GM12878 (cell line): ENCODE measurements around the gene KPNA3. TPM values are rescaled to one million over a fixed set of nuclear protein-coding genes. Genes with fewer than 3 reads are reported as not detected.

Experiments used
- ATAC-seq: fragments of 200-7000 bp; cut with Tn5 transposase; 3 replicates; pipeline ENCODE4 v1.9.1; 2020; ENCODE audit warnings: mild to moderate bottlenecking, moderate library complexity
- BruUV-seq: library from RNA; stranded (reverse); fragments of 400-500 nt; replicated peaks from 2 replicates; lab custom pipeline; 2021; lab: Mats Ljungman, UMichigan
- CTCF ChIA-PET: fragments of 300-600 bp; sonication (Branson Sonifier 250); formaldehyde crosslinking; extraction: SDS; loops from one replicate; lab custom pipeline; 2021; ENCODE audit warnings: inconsistent platforms; lab: Yijun Ruan, JAX
- POLR2A ChIA-PET: fragments of 350-600 bp; formaldehyde crosslinking; extraction: SDS; loops from one replicate; lab custom pipeline; 2021; ENCODE audit warnings: inconsistent platforms; lab: Charles Lee
- RAD21 ChIA-PET: fragments of 300-600 bp; sonication (Branson Sonifier 250); formaldehyde crosslinking; loops from one replicate; lab custom pipeline; 2023; ENCODE audit warnings: antibody characterized with exemption; ENCODE audit not compliant: unreplicated experiment; lab: Charles Lee
- SMC1A ChIA-PET: fragments of 300-600 bp; sonication (Branson Sonifier 250); formaldehyde crosslinking; loops from one replicate; lab custom pipeline; 2023; ENCODE audit not compliant: unreplicated experiment, uncharacterized antibody; lab: Charles Lee
- DNase-seq: peaks from one replicate; pipeline ENCODE4 v3.0.0-alpha.2; 2011; ENCODE audit warnings: low read depth, low spot score
- FAIRE-seq: peaks from 3 replicates; lab custom pipeline; 2011; peaks lifted over from hg19 to GRCh38; lab: Jason Lieb, UNC
- H2AFZ ChIP-seq: 2 replicates; pipeline ENCODE4 v1.6.0; 2011; ENCODE audit warnings: low read depth, low read length, control low read depth; ENCODE audit not compliant: control insufficient read depth
- H3K27ac ChIP-seq: 2 replicates; pipeline ENCODE4 v1.5.1; 2011; ENCODE audit warnings: control low read depth; ENCODE audit not compliant: control insufficient read depth, insufficient read depth
- H3K27me3 ChIP-seq, 2 experiments: replicated peaks in 1 of 2; 2 replicates each; pipeline versions ENCODE4 v1.6.0 to v1.6.1; 2011; ENCODE audit warnings: low read length in 1 of 2; ENCODE audit not compliant: control insufficient read depth in 2 of 2, insufficient read depth in 2 of 2
- H3K36me3 ChIP-seq, 2 experiments: 2 replicates each; pipeline ENCODE4 v1.5.1; 2011; ENCODE audit warnings: low read length in 1 of 2; ENCODE audit not compliant: control insufficient read depth in 2 of 2, insufficient read depth in 2 of 2
- H3K4me1 ChIP-seq: 2 replicates; pipeline ENCODE4 v1.6.1; 2011; ENCODE audit warnings: mild to moderate bottlenecking, low read length, moderate library complexity, mixed read lengths; ENCODE audit not compliant: control insufficient read depth, insufficient read depth
- H3K4me2 ChIP-seq: 2 replicates; pipeline ENCODE4 v1.6.0; 2011; ENCODE audit warnings: control low read depth; ENCODE audit not compliant: control insufficient read depth, insufficient read depth
- H3K4me3 ChIP-seq: fragments of 200-600 bp; sonication (generic); 2 replicates; pipeline ENCODE4 v1.5.1; 2016
- H3K79me2 ChIP-seq: 2 replicates; pipeline ENCODE4 v1.6.0; 2011; ENCODE audit warnings: low read length; ENCODE audit not compliant: control insufficient read depth, insufficient read depth
- H3K9ac ChIP-seq: 2 replicates; pipeline ENCODE4 v1.8.0; 2011; ENCODE audit warnings: low read length, control low read depth, mixed read lengths; ENCODE audit not compliant: control insufficient read depth, insufficient read depth
- H3K9me3 ChIP-seq: replicated peaks from 3 replicates; pipeline ENCODE4 v1.5.1; 2011; ENCODE audit warnings: mild to moderate bottlenecking, low read length; ENCODE audit not compliant: control insufficient read depth, insufficient read depth
- H4K20me1 ChIP-seq: 2 replicates; pipeline ENCODE4 v1.6.0; 2011; ENCODE audit not compliant: control insufficient read depth, insufficient read depth
- ETV6 ChIP-seq, 2 experiments: fragments of 450-650 bp in 1 of 2; IDR thresholded peaks in 1 of 2; conservative IDR thresholded peaks in 1 of 2; 2 replicates each; pipeline ENCODE4 v1.6.1; 2014; ENCODE audit warnings: antibody characterized with exemption in 1 of 2, borderline replicate concordance in 1 of 2, low read depth in 1 of 2, mild to moderate bottlenecking in 1 of 2, moderate library complexity in 1 of 2
- HSF1 ChIP-seq: fragments of 150-350 bp; IDR thresholded peaks from 2 replicates; pipeline ENCODE4 v1.6.1; 2014; ENCODE audit warnings: mild to moderate bottlenecking, low read depth, low read length
- MYC ChIP-seq: IDR thresholded peaks from 2 replicates; pipeline ENCODE4 v1.6.1; 2011; ENCODE audit warnings: mild to moderate bottlenecking, low read length, moderate library complexity, inconsistent platforms; ENCODE audit not compliant: insufficient read depth, insufficient replicate concordance, insufficient read length, severe bottlenecking
- PAX5 ChIP-seq: IDR thresholded peaks from 2 replicates; pipeline ENCODE4 v1.6.1; 2011; ENCODE audit warnings: low read depth, low read length, borderline replicate concordance
- PKNOX1 ChIP-seq: fragments of 450-650 bp; IDR thresholded peaks from 2 replicates; pipeline ENCODE4 v1.6.1; 2016; ENCODE audit warnings: mild to moderate bottlenecking
- POLR2A ChIP-seq: IDR thresholded peaks from 2 replicates; pipeline ENCODE4 v1.6.1; 2011; ENCODE audit warnings: low read depth, mild to moderate bottlenecking, low read length
- RAD21 ChIP-seq: IDR thresholded peaks from 2 replicates; pipeline ENCODE4 v1.6.1; 2011; ENCODE audit warnings: mild to moderate bottlenecking, low read depth, low read length, moderate library complexity; ENCODE audit not compliant: insufficient read depth
- SMAD5 ChIP-seq: IDR thresholded peaks from 2 replicates; pipeline ENCODE4 v1.6.1; 2016; ENCODE audit warnings: antibody characterized with exemption, low read depth
- STAT1 ChIP-seq: fragments of 450-650 bp; conservative IDR thresholded peaks from 2 replicates; pipeline ENCODE4 v1.6.1; 2014; ENCODE audit warnings: antibody characterized with exemption, mild to moderate bottlenecking
- TAF1 ChIP-seq: IDR thresholded peaks from 2 replicates; pipeline ENCODE4 v1.6.1; 2011; ENCODE audit warnings: mild to moderate bottlenecking, low read depth, low read length, borderline replicate concordance
- ZBTB40 ChIP-seq: fragments of 450-650 bp; IDR thresholded peaks from 2 replicates; pipeline ENCODE4 v1.6.1; 2016; ENCODE audit warnings: mild to moderate bottlenecking, moderate library complexity, borderline replicate concordance
- ZNF384 ChIP-seq: IDR thresholded peaks from 2 replicates; pipeline ENCODE4 v1.6.1; 2012; ENCODE audit warnings: low read depth, mild to moderate bottlenecking, low read length, improper control_type of control experiment, borderline replicate concordance
- ZNF622 ChIP-seq: fragments of 450-650 bp; IDR thresholded peaks from 2 replicates; pipeline ENCODE4 v1.6.1; 2017; ENCODE audit warnings: mild to moderate bottlenecking, inconsistent platforms
- WGBS: methylation state at CpG from one replicate; pipeline ENCODE4 v1.1.6; 2016; ENCODE audit warnings: low lambda C conversion rate; ENCODE audit not compliant: insufficient replicate concordance, insufficient coverage; ENCODE audit errors: missing lambda C conversion rate; 5-methylcytosine and 5-hydroxymethylcytosine counted together
- in situ Hi-C: fragments of 300-500 bp; cut with MboI; formaldehyde crosslinking; loops from 9 replicates; pipeline ENCODE4 v1.14.3; 2018; ENCODE audit warnings: mixed read lengths
- intact Hi-C: fragments of 100-400 bp; cut with micrococcal nuclease; formaldehyde crosslinking; loops from one replicate; pipeline ENCODE4 v1.14.2; 2022; ENCODE audit not compliant: unreplicated experiment
- polyA plus RNA-seq, 11 experiments: library from polyadenylated mRNA; depleted of rRNA in 4 of 11; unstranded in 6 of 11; stranded (reverse) in 5 of 11; fragments of >200 nt; fragmentation: Nextera tagmentation in 4 of 11; fragmentation: Illumina TruSeq in 1 of 11; extraction: Ambion mirVana in 4 of 11; extraction: Trizol in 1 of 11; gene quantifications; 1 replicate in 1 of 11; 2 replicates in 10 of 11; pipeline versions ENCODE4 v1.2.1 to v1.2.3, GENCODE V29; 2011 to 2016; ENCODE audit warnings: inconsistent platforms in 2 of 11, missing spikeins in 2 of 11, low read depth in 1 of 11
- total RNA-seq, 4 experiments: library from RNA; depleted of rRNA in 3 of 4; stranded (reverse); fragments of >200 nt in 3 of 4; fragmentation: Illumina TruSeq in 1 of 4; extraction: Trizol in 1 of 4; gene quantifications; 2 replicates each; pipeline versions ENCODE4 v1.2.1 to v1.2.3, GENCODE V29; 2013 to 2021

KPNA3 gene
- total and polyA plus RNA-seq, 10 of the 15 experiments (the other 5 are each of a cell fraction or from before 2014, with no cell fraction given): 23.3 to 50.5 (median 31.1) TPM

GRCh38 chr13:49693877-49694276 is 98.6 kb downstream of the KPNA3 start (continued):
- TF ChIP-seq SMAD5 (no peak), HSF1 (no peak)

- H3K9ac ChIP-seq: no peak overlapping the region
- ChIA-PET POLR2A (no interaction called here), RAD21 (no interaction called here), CTCF (interaction anchor here (0.6 kb wide), 2 partner anchors 84 to 708 kb away, joined by 3 read pairs; no protein-coding TSS in a partner anchor), SMC1A (no interaction called here)
- ATAC-seq: no peak
- no peaks in the 10 kb centered on the region for H3K36me3 ChIP-seq
- BruUV-seq: no TSS peak
- TF ChIP-seq MYC (no peak), PKNOX1 (no peak), ZNF622 (no peak), ZNF384 (no peak), RAD21 (no peak), STAT1 (no peak), PAX5 (no peak), ZBTB40 (no peak), TAF1 (no peak), POLR2A (no peak), ETV6 (conservative IDR thresholded peaks at IDR 0.05 in 1 of 2, IDR thresholded peaks at IDR 0.05 in 1 of 2; ENCODE audit: borderline replicate concordance in 1 of 2, low read depth in 1 of 2) (no peak)
- WGBS: 55% methylated on average over 4 of the region's 4 CpGs
- peaks cover 23% of the 10 kb centered on the region for H3K79me2 ChIP-seq
- in situ Hi-C loops (no loop called here), intact Hi-C loops (no loop called here)
- no peaks in the 10 kb centered on the region for H3K9me3 ChIP-seq
- H2AFZ ChIP-seq: no peak overlapping the region
- no peak for FAIRE-seq
- H3K4me1 ChIP-seq: no peaks in the 10 kb centered on the region; the same call in 1 of the 2 replicates
- H3K4me3 ChIP-seq: no peak overlapping the region
- H3K4me2 ChIP-seq: no peak overlapping the region
- H3K27ac ChIP-seq: no peak overlapping the region
- no peaks in the 10 kb centered on the region for H4K20me1 ChIP-seq
- no peaks in the 10 kb centered on the region for H3K27me3 ChIP-seq
- DNase-seq: no peak
Measured at GRCh38 chr13:49693191-49693733, 99.2 kb downstream of the KPNA3 start.
